Dendritic cell treated with granulocyte-macrophage colony-stimulating factor and Interleukin-4, amounts not matched to agents 40 ng/mL and 50 ng/mL, for 4 days (primary cell): ENCODE results near the gene SPPL3.
"Not testable (repeated sequence)": the region's sequence is repeated elsewhere in the genome, so short reads cannot be mapped to it uniquely, and the experiment has no call there.

Experiments
- H3K27ac Mint-ChIP-seq: one replicate; pipeline ENCODE4 v1.8.0; 2022; ENCODE audit warnings: mild to moderate bottlenecking, mixed read lengths
- H3K27me3 Mint-ChIP-seq: one replicate; pipeline ENCODE4 v1.8.0; 2022; ENCODE audit warnings: mild to moderate bottlenecking, mixed read lengths
- H3K36me3 Mint-ChIP-seq: one replicate; pipeline ENCODE4 v1.8.0; 2022; ENCODE audit warnings: low read depth, mixed read lengths
- H3K4me1 Mint-ChIP-seq: one replicate; pipeline ENCODE4 v1.8.0; 2022; ENCODE audit warnings: low read depth, mixed read lengths
- H3K4me3 Mint-ChIP-seq: one replicate; pipeline ENCODE4 v1.8.0; 2022; ENCODE audit warnings: mild to moderate bottlenecking, moderate library complexity, mixed read lengths
- H3K9me3 Mint-ChIP-seq: one replicate; pipeline ENCODE4 v1.8.0; 2022; ENCODE audit warnings: mixed read lengths
- intact Hi-C: fragments of 100-400 bp; cut with micrococcal nuclease; formaldehyde crosslinking; loops from one replicate; pipeline ENCODE4 v1.15.0; 2022

SPPL3 gene

GRCh38 chr12:120838629-120839383, 65.4 kb downstream of the SPPL3 start:
- H3K4me1 Mint-ChIP-seq = peaks cover 39% of the 10 kb centered on the region
- H3K4me3 Mint-ChIP-seq, H3K9me3 Mint-ChIP-seq, H3K36me3 Mint-ChIP-seq, intact Hi-C loops, H3K27ac Mint-ChIP-seq, H3K27me3 Mint-ChIP-seq: not testable (repeated sequence)

DNA sequence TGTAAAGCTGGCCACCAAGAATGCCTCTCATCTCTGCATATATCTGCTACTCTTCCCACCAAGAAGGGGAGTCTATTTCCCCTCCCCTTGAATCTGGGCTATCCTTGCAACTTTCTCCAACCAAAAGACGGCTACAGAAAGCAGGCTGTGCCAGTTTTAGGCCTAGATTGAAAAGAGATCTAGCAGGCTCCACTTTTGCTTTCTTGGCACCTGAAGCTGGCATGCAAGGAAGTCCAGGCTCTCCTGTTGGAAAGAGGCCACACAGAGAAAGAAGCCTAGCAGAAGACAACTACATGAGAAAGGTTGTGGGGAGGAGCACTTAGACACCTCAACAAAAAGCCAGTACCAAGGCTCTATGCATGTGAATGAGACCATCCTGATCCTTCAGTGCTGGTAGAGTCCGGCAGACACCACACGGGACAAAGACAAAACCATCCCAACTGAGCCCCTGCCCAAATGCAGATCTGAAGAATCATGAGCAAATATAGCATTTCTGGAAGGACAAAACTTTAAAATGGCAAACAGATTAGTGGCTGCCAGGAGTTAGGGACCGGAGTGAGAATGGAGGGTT, 68.0 kb downstream of the SPPL3 start:
- no peaks in the 10 kb centered on the region for H3K9me3 Mint-ChIP-seq
- no peaks in the 10 kb centered on the region for H3K36me3 Mint-ChIP-seq
- H3K27ac Mint-ChIP-seq = no peak overlapping the region
- H3K27me3 Mint-ChIP-seq = no peaks in the 10 kb centered on the region
- H3K4me3 Mint-ChIP-seq = no peak overlapping the region
- peaks cover 47% of the 10 kb centered on the region for H3K4me1 Mint-ChIP-seq
- intact Hi-C loops = no loop called here

- Mint-ChIP-seq H3K36me3 (no peaks in the 10 kb centered on the region), H3K4me3 (no peak overlapping the region), H3K27me3 (no peaks in the 10 kb centered on the region), H3K9me3 (no peaks in the 10 kb centered on the region), H3K27ac (peak overlapping the region; percentile 42), H3K4me1 (peaks cover 52% of the 10 kb centered on the region)
- intact Hi-C loops = no loop called here
Measured at GRCh38 chr12:120835657-120836056, 68.5 kb downstream of the SPPL3 start.

GRCh38 chr12:120835304-120835612, 68.9 kb downstream of the SPPL3 start:
- Mint-ChIP-seq H3K27me3 (no peaks in the 10 kb centered on the region), H3K4me1 (peaks cover 54% of the 10 kb centered on the region), H3K27ac (peak overlapping the region; percentile 42), H3K36me3 (no peaks in the 10 kb centered on the region), H3K4me3 (no peak overlapping the region), H3K9me3 (no peaks in the 10 kb centered on the region)
- intact Hi-C loops = no loop called here

GRCh38 chr12:120834489-120835303, 69.5 kb downstream of the SPPL3 start:
- H3K4me3 Mint-ChIP-seq = no peak overlapping the region
- intact Hi-C loops = no loop called here
- H3K36me3 Mint-ChIP-seq = no peaks in the 10 kb centered on the region
- peaks cover 54% of the 10 kb centered on the region for H3K4me1 Mint-ChIP-seq
- no peaks in the 10 kb centered on the region for H3K9me3 Mint-ChIP-seq
- H3K27me3 Mint-ChIP-seq = no peaks in the 10 kb centered on the region
- peak overlapping the region; percentile 42 for H3K27ac Mint-ChIP-seq

DNA sequence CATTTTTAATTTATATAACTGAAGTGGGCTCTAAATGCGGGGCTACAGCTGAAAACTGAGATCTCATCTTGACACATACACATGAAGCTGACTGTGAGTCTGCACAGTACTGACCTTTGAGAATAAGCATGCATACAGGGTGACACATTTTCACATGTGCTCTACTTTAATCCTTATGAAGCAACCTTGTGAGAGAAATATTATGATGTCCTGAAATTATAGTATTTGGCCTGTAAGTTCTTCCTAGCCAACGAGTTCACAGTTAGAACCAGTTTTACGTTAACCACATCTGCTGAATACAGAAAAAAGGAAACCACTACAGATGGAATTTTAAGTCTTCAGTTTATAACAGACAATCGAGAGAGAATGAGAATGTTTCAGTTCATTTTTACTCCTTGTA, 70.3 kb downstream of the SPPL3 start:
- intact Hi-C loops = no loop called here

DNA sequence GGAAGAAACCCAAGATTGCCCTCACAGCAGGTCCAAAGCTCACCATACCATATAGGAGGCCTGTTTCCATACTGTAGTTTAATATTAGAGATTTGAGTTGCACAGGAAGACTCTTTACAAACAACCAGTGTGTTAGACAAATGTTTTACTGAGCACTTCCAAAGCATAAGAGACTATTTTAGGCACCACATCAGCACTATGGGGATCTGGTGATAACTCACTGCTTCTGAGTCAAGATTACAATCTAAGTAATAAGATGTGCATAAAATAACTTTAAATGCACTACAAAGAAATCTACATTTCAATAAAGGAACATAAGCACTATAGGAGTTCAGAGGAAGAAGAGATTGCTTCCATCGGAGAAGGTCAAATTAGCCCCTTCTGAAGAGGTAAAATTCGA, 71.4 kb downstream of the SPPL3 start:
- Mint-ChIP-seq H3K4me1 (peaks cover 50% of the 10 kb centered on the region), H3K36me3 (no peaks in the 10 kb centered on the region), H3K27me3 (no peaks in the 10 kb centered on the region), H3K27ac (no peak overlapping the region), H3K9me3 (no peaks in the 10 kb centered on the region), H3K4me3 (no peak overlapping the region)
- intact Hi-C loops = no loop called here

More for the DNA sequence above, 70.3 kb downstream of the SPPL3 start:
- Mint-ChIP-seq H3K4me3 (no peak overlapping the region), H3K4me1 (peaks cover 54% of the 10 kb centered on the region), H3K27me3 (no peaks in the 10 kb centered on the region), H3K9me3 (no peaks in the 10 kb centered on the region), H3K36me3 (no peaks in the 10 kb centered on the region), H3K27ac (no peak overlapping the region)

GRCh38 chr12:120831648-120832267, 72.4 kb downstream of the SPPL3 start:
- peak overlapping the region; percentile 40 for H3K27ac Mint-ChIP-seq
- H3K27me3 Mint-ChIP-seq = no peaks in the 10 kb centered on the region
- no peak overlapping the region for H3K4me3 Mint-ChIP-seq
- intact Hi-C loops = no loop called here
- H3K9me3 Mint-ChIP-seq = no peaks in the 10 kb centered on the region
- no peaks in the 10 kb centered on the region for H3K36me3 Mint-ChIP-seq
- peaks cover 50% of the 10 kb centered on the region for H3K4me1 Mint-ChIP-seq

- Mint-ChIP-seq H3K4me1 (peaks cover 44% of the 10 kb centered on the region), H3K27ac (no peak overlapping the region), H3K9me3 (no peaks in the 10 kb centered on the region), H3K27me3 (no peaks in the 10 kb centered on the region), H3K36me3 (no peaks in the 10 kb centered on the region), H3K4me3 (no peak overlapping the region)
- intact Hi-C loops = no loop called here
Measured at GRCh38 chr12:120830966-120831365, 73.2 kb downstream of the SPPL3 start.

DNA sequence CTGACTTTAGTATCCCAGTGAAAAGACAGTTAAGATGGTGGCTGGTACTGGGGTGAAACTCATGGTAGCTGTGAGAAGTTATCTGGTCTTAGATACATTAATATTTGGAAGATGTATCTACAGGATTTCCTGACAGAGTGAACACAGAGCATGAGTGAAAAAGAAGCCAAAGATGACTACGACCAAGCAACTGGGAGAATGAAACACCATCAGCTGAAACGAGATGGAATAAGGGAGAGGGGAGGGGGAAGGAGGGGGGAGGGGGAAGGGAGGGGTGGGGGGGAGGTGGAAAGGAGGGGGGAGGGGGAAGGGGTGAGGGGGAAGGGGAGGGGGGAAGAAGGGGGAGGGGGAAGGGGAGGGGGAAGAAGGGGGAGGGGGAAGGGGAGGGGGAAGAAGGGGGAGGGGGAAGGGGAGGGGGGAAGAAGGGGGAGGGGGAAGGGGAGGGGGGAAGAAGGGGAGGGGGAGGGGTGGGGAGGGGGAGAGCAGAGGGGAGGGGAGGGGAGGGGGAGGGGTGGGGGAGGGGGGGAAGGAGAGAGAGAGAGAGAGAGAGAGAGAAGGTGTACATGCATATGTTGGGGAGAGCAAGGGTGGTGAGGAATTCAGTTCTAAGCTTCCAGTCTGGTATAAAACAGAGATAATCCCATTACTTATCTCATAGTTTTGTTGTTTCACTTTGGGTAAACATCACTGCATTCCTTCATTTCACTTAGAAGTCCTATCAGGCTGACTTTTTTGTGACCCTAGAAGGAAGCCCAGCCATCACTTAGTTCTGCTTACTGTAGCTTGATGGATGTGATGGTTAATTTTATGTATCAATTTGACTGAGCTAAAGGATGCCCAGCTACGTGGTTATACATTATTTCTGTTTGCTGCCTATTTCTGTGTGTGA, 73.9 kb downstream of the SPPL3 start:
- H3K9me3 Mint-ChIP-seq = no peaks in the 10 kb centered on the region
- H3K27me3 Mint-ChIP-seq = no peaks in the 10 kb centered on the region
- peaks cover 37% of the 10 kb centered on the region for H3K4me1 Mint-ChIP-seq
- H3K4me3 Mint-ChIP-seq = no peak overlapping the region
- intact Hi-C loops = no loop called here
- no peaks in the 10 kb centered on the region for H3K36me3 Mint-ChIP-seq
- H3K27ac Mint-ChIP-seq = no peak overlapping the region

- no peaks in the 10 kb centered on the region for H3K27me3 Mint-ChIP-seq
- H3K4me1 Mint-ChIP-seq = peaks cover 27% of the 10 kb centered on the region
- H3K9me3 Mint-ChIP-seq = no peaks in the 10 kb centered on the region
Measured at GRCh38 chr12:120826335-120826734, 77.8 kb downstream of the SPPL3 start.

GRCh38 chr12:120825337-120825736, 78.8 kb downstream of the SPPL3 start:
- H3K27me3 Mint-ChIP-seq = no peaks in the 10 kb centered on the region
- no peaks in the 10 kb centered on the region for H3K9me3 Mint-ChIP-seq
- H3K4me1 Mint-ChIP-seq = peaks cover 18% of the 10 kb centered on the region
- no peak overlapping the region for H3K4me3 Mint-ChIP-seq
- H3K27ac Mint-ChIP-seq = no peak overlapping the region
- no peaks in the 10 kb centered on the region for H3K36me3 Mint-ChIP-seq
- intact Hi-C loops = no loop called here

More at GRCh38 chr12:120826335-120826734, 77.8 kb downstream of the SPPL3 start:
- H3K36me3 Mint-ChIP-seq = no peaks in the 10 kb centered on the region
- no peak overlapping the region for H3K27ac Mint-ChIP-seq
- H3K4me3 Mint-ChIP-seq = no peak overlapping the region
- intact Hi-C loops = no loop called here

GRCh38 chr12:120822832-120823503, 81.2 kb downstream of the SPPL3 start:
- no peaks in the 10 kb centered on the region for H3K36me3 Mint-ChIP-seq
- no peaks in the 10 kb centered on the region for H3K27me3 Mint-ChIP-seq
- no peaks in the 10 kb centered on the region for H3K9me3 Mint-ChIP-seq
- no peak overlapping the region for H3K27ac Mint-ChIP-seq
- H3K4me1 Mint-ChIP-seq = peaks cover 18% of the 10 kb centered on the region
- intact Hi-C loops = no loop called here
- no peak overlapping the region for H3K4me3 Mint-ChIP-seq
